ENCODE measurements around the gene SH3RF3.

SH3RF3 gene

DNA sequence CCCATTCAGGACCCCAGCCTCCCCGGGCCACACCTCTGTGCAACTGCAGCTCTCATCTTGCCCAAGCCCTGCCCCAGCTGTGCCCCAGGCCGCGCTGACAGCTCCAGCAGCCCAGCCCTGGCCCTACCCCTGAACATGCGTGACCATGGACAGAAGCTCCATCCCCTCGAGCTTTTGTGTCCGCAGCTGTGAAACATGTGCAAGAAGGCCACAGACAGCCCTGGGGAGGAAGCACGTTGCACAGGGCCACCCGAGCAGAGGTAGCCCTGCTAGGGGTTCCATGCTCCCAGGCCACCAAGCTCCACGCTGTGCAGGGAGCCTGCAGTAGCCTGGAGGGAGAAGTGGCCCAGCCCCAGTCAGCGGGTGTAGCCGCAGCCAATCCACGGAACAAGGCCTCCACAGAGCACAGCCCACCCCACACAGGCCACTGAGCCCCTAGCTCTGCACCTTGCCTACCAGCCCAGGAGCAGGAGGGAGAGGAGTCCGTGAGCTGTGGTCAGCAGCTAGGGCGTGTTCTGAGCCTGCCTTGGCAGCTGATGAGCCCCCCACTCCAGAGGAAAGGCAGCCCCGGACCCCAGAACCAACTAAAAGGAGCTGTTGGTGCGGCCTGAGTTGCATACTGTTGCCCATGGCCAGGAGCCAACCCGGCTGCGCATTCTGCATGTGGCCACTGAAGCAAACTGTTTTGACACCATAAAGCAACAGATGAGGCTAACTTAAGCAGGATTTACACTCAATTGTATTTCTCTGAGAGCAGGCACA, 300.7 kb downstream of the SH3RF3 start:
- DNase-seq, result no peak

DNA sequence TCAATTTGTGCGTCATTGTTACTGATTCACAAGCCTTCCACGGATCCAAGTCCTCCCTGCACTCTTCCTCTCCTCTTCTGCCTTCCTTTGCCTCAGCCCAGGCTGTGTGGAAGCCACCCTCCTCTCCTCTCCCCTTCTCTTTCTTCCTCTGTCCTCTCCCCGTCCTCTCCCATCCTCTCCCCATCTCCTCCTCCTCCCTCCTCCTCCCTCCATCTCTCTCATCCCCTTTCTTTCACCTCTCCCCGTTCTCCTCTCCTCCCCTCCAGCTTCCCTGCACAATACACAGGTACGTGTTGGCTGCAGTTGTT, 301.3 kb downstream of the SH3RF3 start:
- no peak for DNase-seq

DNA sequence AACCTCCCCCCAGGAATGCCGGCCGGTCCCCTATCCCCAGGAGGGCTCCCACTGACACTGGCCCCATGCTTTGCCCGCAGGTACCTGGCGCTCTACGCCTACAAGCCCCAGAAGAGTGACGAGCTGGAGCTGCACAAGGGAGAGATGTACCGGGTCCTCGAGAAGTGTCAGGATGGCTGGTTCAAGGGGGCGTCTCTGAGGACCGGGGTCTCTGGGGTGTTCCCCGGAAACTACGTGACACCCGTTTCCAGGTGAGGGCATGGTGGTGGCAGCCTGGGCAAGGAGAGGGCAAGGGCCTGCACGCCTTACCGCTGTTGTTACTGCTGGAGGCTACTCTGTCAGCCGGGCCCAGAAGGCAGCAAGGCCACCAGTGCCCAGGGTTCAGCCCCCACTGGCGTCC, 303.4 kb downstream of the SH3RF3 start:
- DNase-seq, result no peak

DNA sequence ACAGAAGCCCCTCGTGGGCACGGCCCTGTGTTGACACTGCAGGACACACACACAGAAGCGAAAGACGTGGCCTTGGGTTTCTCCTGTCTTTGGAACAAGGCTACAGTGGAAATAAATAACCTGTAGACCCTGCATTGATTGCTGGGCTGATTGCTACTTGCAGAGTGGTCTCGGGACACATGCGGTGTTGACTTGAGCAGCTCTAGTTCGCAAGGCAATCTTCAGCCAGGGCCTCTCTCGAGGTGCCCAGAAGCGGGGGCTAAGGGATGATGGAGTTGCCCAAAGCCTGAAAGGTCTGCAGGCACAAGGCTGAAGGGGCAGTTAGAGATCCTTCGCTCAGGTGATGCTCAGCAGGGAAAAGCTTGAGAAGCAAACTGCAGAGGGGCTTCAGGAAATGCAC, 304.5 kb downstream of the SH3RF3 start:
- no peak for DNase-seq

DNA sequence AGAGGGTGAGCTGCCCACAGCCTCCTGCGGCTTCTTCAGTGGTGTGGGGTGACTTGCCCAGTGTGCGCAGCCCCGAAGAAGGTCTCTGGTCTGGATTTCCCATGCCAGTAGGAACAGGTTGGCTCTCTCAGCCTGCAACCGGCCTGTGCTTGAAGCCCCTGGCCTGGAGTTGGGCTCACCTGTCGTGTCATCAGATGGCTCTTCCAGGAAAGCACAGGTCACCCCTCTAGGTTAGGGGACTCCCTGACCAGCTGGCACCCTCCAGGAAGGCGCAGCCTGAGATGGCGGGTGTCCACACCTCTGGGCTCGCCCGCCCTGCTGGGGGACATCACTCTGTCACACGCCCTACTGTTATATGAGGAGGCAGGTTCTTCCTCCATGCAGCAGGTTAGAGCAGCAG, 304.9 kb downstream of the SH3RF3 start:
- no peak for DNase-seq

DNA sequence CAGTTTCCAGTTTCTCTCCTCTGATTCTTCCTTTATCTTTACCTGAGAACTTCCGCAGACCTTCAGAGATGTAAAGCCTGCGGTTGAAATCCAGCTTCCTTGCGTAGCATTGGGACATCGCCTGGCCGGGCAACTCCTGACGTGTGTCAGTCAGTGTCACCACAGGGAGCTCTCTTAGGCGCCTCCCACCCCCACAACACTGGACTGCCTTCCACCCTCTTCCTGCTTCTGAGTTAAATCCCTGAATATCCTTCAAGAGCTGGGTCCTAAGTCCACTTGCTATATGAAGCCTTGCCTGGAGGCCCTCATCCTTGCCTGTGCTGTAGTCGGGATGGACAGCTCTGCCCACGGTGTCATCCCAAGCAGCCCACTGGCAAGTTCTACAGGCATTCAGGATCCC, 305.3 kb downstream of the SH3RF3 start:
- DNase-seq, result no peak

DNA sequence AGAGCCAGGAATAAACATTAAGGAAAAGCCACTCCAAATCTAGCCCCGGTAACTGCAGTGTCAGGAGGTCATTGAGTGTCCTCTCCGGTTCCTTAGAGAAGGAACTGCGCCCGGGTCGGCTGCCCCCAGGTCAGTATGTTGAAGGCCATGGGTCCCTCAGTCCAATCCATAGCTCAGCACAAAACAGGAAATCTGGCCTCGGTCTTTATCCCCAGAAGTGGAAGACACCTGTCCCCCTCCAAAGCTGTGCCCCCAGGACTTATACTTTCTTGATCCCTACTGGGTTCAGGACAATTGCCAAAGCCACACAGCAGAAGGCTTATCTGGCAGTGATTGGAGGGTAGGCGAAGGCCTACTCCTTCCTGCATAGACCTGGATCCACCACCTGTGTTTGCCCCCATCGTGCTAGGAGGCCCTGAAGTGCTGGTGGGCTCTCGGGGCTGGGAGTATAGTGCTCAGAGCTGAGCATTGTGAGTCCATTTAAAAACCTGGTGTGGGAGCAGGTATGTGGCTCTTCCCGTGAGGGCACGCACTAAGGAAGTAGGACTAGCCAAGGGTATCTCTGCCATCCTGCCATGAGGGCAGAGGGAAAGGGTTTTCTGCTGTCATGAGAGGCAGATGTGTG, 306.2 kb downstream of the SH3RF3 start:
- no peak for DNase-seq

DNA sequence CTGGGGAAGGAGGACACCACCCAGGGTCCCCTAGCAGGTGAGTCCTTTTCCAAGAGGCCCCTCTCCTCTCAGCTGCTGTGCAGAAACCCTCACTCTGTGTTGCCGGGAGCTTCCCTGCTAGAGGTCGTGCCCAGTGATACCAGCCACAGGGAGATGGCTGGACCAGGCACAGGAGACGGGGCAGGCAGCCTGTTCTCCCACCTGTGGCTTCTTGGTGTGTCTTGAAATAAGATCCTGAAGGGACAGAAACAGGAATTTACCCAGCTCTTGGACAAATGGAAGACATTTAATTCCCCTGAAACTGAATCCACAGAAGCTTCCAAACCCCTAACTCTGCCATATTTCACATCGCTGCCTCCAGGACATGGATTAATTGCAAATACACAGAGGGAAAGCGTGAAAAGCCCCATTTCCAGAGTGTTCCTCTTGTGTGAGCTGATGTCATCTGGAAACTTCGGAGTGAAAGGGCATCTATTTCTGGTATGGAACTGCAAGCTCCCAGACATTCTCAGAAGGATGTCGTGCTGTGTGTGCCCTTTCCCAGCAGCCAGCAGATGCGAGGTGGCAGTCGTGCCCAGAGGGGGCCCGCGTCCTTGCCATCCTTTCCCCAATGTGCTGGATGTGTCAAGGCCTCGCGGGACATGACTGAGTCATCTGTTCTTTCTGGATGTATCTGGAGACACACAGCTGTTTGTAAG, 307.0 kb downstream of the SH3RF3 start:
- no peak for DNase-seq

DNA sequence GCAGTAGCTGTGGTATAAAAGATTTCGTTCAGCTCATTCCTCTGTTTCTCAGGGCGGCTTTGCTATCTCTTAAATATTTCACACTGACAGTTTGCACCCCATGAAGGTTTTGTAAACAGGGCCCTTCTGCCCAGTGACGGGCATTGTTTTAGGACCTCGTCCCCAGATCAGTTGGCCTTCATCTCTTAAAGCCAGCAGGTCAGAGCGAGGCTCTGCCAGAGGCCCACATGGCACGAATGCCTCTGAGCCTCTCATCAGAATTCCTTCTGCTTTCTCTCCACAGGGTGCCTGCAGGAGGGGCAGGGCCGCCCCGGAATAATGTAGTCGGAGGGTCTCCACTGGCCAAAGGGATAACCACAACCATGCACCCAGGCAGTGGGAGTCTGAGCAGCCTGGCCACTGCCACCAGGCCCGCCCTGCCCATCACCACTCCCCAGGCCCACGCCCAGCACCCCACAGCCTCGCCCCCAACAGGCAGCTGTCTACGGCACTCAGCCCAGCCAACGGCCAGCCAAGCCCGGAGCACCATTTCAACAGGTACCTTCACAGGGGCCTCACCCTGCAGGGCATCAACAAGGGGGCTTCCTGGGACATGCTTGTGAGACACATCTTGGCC, 307.7 kb downstream of the SH3RF3 start:
- no peak for DNase-seq

DNA sequence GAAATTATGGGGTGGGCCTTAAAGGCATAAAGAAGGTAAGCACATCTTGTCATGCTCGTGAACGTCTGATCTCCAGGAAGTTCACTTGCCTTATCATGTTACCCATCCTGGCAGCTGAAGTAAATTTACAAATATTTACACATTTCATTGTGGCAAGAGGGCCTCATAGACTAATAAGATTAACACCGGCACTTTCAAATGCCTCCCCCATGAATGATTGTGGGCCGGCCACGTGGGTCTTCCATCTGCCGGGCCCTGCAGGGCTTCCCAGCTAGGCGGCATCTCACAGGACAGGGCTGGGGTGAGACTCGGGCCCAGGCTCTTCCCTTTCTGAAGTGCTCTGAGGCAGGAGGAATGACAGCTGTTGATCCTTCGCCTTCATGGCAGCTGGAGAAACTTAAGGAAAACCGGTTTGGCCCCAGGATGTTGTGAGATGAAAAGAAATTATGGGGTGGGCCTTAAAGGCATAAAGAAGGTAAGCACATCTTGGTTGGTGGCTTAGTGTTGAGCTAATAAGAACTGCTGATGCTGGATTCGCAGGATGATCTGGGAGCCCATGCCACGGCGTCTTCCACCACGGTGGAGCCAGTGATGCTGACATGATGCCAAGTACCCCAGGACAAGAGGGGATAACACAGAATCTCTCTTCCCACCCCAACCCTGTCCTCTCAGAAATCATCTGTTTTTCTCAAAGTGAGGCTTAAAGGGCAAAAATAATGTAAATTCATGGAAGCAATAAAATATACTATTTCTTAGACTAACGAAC, 308.5 kb downstream of the SH3RF3 start:
- no peak for DNase-seq

DNA sequence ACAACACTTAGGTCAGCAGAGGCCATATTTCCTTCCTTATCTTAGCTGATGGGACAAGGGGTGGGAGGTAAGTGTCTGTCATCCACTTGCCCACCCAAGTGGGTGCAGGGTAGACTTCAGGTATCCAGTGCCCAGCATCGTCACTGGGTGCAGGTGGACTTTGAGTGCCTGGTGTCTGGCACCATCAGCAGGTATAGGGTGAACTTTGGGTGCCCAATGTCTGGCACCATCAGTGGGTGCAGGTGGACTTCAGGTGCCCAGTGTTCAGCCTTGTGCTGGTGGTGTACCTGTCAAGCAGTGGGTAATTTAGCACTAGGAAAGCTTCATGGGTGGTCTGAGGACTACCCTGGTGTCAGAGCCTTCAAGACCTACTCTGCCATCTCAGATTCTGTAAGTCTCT, 309.1 kb downstream of the SH3RF3 start:
- no peak for DNase-seq

DNA sequence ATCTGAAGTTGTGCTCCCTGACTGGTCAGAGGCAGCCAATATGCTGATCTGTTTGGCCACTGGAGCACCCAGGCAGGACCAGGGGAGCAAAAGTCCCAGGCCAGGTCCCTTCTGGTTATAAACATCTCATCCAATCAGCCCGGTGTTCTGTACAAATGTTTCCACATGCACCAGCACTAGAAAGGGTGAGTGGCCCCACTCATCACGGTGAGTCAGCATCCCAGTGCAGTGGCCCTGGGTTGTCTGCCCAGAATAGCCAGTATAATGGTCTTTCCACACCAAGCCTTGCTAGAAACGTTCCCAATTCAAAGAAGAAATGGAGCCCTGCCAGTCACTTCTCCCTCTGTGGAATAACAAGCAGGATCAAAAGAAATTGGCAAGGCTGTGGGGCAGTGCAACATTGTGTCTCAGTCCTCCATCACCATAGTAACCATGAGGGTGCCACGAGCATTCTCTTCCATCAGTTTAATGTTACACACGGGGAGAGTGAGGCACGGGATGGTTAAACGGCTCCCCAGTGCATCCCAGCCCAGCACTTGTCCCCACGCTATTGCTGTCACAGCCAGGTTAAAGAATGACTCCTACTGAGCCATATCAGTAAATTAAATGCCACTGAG, 309.9 kb downstream of the SH3RF3 start:
- no peak for DNase-seq

DNA sequence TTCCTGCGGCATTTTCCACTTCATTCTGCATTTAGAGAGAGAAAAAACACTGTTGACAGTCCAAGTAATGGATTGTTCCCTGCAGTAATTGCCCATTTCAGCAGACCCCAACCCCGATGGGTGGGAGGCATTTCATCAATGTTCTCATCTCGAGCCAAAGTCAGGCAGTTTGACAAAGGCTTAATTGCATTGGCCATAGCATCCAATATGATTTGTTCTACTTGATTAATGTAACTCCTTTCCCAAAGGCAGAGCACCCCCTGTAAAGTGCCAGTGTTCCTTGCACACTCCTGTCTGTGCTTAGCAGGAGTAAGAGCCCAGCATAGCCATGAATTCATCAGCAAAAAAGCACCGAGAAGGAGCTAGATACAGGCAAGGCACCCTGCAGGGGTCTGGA, 310.4 kb downstream of the SH3RF3 start:
- no peak for DNase-seq

DNA sequence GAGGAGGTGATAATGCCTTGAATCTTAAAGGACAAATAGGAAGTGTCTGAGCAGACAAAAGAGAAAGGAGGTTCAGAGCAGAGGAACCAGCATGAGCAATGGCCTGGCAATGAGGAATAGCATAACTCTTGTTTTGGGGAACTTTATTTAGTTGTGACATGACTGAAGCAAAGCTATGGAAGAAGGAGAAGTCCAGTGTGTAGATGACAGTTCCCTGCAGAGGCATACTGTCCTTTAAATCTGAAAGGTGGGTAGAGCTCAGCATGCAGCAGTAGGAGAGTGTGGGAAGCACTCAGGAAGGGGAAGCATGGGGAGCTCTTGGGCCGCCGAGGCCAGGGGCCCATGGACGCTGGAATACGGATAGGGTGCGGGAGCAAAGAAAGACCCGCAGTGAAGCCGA, 311.0 kb downstream of the SH3RF3 start:
- DNase-seq, result no peak

DNA sequence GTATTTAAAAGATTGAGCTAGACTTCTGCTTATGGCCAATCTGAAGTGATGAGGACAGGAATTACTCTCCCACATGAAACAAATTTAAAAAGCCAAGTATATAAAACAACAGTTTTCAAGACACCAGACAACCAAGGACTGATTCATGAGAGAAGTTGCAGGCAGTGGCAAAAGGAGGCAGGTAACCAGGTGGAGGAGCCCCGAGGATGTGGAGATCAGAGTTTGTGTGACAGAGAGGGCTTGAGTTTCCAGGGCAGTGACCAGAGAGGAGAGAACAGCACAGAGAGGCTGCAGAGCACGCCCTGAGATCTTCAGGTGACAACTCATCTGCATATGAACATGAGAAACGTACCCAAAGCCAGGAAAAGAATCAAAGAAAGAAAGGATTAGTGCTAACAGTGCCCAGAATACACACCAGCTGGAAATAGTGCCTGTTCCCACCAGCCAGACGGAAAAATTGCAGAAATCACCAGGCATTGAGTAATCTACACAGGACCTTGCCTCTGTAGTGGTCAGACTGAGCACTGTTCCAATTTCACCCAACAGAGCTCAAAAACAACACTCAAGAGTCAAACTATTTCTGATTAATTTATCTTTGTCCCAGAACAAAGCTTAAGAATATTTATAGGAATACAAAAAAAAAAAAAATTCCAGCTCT, 311.6 kb downstream of the SH3RF3 start:
- no peak for DNase-seq

DNA sequence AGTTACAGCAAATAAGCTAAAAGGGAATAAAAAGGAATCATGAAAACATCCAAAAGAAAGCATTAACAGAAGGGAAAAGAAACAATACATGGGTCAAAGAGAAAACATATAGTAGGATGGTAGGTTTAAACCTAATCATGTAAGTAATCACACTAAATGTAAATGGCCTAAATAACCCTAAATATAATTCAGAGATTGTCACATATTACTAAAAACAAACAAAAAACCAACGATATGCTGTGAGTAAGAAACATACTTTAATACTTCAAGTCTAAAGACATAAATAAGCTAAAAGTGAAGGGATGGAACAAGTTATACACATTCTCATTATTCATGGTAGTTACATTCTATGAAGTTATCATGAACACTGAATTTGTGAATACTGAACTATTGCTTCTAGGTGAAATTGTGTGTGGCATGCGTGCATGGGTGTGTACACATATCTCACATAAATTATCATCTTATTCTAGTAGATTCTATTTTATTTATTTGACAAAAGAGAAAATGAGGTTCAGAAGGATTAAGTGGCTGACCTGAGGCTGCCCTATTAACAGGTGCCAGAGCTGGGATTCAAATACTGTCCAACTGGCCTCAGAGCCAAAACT, 313.8 kb downstream of the SH3RF3 start:
- DNase-seq, result no peak

DNA sequence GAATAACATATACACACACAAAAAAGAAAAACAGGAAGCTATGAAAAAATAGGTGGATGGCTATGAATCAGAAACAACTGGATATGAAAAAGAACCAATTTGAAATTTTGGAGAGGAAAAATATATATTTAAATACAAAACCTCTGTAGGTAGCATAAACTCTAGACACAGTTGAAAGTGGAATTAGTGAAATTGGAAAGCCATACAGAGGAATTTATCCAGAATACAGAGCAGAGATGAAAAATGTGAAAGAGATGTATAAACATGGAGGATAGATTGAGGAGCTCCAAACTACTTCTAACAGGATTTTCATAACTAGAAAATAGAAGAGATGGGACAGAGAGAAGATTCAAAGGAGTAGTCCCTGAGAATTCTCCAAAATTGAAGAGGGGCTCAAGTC, 315.9 kb downstream of the SH3RF3 start:
- DNase-seq, result no peak

DNA sequence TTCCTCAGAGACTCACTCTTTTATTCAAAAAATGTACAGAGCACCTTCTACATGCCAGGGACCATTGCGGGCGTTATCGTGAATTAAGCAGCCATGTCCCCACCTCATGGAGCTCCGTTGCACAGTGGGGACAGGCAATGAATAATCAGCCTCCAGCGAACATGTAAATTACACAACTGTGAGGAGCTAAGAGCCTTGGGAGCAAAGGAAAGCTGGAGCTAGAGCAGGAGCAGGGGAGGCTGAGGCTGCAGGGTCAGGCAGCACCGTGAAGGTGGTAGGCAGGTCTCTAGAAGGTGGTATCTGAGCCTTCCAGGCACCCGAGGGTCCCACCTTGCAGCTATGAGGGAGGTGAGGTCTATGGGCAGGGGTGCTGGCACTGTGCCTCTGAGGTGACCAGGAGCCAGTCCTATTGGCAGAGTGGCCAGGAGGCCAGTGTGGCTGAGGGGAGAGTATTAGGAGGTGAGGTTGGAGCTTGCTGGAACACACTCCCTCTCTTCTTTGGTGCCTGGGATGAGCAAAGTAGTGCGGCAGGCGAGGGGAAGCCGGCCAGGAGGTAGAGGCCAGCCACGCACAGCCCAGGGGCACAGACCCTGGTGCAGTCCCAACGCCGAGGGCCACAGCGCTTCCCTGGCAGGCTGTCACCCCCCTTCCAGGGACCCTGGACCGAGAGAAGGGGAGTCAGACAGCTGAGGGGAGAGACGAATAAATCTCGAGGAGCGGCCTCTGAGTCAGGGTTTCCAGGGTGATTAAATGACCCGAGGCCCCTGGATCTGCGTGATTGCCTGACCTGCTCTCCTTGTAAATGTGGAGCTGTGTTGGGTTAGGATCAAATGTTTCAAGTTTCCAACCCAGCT, 317.5 kb downstream of the SH3RF3 start:
- no peak for DNase-seq

DNA sequence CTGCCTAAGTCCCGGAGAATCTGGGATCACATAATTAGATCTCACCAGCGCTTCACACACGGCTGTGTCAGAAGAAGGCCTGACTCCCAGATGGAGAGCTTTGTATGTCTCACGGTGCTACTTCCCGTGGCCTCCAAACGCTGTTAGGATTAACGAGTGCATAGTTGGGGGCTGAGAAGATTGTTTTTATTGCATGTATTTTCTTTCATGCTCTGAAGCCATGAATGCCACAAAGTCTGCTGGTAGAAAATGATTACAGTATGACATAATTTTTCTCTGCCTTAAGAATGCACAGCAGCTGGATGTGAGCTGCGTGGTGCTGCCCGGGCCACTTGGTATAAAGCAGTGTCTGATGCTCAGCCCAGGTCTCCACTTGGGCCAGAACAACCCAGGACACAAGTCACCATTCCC, 318.3 kb downstream of the SH3RF3 start:
- no peak for DNase-seq

DNA sequence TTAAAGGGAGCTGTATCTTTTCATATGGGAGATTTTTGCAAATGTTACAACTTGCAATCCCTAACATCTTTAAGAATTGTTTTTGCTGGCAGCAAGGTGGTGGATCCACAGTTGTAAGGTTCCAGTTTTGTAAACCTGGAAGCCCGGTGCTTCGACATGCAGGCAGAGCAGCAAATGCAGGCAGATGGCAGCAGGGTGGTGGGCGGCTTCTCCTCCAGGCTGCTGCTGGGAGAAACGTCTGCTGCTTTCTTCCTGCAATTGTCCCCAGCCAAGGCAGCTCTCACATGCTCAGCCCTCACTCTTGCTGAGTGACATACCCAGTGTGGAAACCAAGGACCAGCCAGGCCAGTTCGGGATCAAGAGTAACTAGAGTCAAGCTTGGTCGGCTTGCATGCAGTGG, 318.8 kb downstream of the SH3RF3 start:
- DNase-seq, result no peak

DNA sequence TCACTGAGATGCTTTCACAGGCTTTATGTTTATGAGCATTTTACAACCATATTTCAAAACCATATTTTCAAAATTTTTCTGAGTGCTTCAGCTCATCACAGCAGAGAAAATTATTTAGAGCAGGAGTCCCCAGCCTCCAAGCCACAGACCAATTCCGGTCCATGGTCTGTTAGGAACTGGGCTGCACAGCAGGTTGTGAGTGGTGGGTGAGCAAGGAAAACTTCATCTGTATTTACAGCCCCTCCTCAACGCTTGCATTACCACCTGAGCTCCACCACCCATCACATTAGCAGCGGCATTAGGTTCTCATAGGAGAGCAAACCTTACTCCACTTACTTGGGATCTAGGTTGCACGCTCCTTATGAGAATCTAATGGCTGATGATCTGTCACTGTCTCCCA, 319.2 kb downstream of the SH3RF3 start:
- DNase-seq, result no peak

All from CD4-positive, alpha-beta T cell treated with Interleukin-10 for 1 hour (primary cell).